CD4-positive, alpha-beta T cell (primary cell): ENCODE data around the gene PARP12. TPM values are rescaled to one million over a fixed set of nuclear protein-coding genes. Genes with fewer than 3 reads are reported as not detected.
A peak's percentile ranks its signal among the peaks of the same experiment; 100 is the strongest.

Source experiments
- ATAC-seq: fragments of 200-7000 bp; cut with Tn5 transposase; one replicate; pipeline ENCODE4 v1.10.0; 2022; ENCODE audit warnings: mild to moderate bottlenecking; ENCODE audit not compliant: poor library complexity
- CTCF ChIA-PET: fragments of 350-600 bp; sonication (Branson Sonifier 250); formaldehyde crosslinking; loops from one replicate; lab custom pipeline; 2021; ENCODE audit warnings: antibody characterized with exemption, inconsistent platforms; lab: Charles Lee
- POLR2A ChIA-PET: fragments of 350-600 bp; sonication (Branson Sonifier 250); formaldehyde crosslinking; loops from one replicate; lab custom pipeline; 2021; ENCODE audit warnings: antibody characterized with exemption, inconsistent platforms; lab: Charles Lee
- DNase-seq, 14 experiments: peaks; one replicate each; pipeline ENCODE4 v3.0.0-alpha.2; 2013 to 2020; ENCODE audit warnings: mixed read lengths in 2 of 14
- H3K27ac ChIP-seq, 2 donors: one replicate each; pipeline versions ENCODE4 v1.5.1 to v1.7.0; 2013; ENCODE audit warnings: low read length in 2 of 2, low read depth in 1 of 2, mild to moderate bottlenecking in 1 of 2
- H3K27me3 ChIP-seq, 2 experiments: 1 replicate in 1 of 2; 2 replicates in 1 of 2; pipeline versions ENCODE4 v1.6.1 to v1.7.0; 2013; ENCODE audit warnings: low read length in 2 of 2, control low read depth in 1 of 2, mild to moderate bottlenecking in 1 of 2, moderate library complexity in 1 of 2; ENCODE audit not compliant: insufficient read depth in 2 of 2, control insufficient read depth in 1 of 2
- H3K36me3 ChIP-seq: one replicate; pipeline ENCODE4 v1.6.1; 2013; ENCODE audit warnings: low read length, control low read depth; ENCODE audit not compliant: insufficient read depth
- H3K4me1 ChIP-seq: one replicate; pipeline ENCODE4 v1.6.1; 2013; ENCODE audit warnings: low read length, control low read depth; ENCODE audit not compliant: insufficient read depth
- H3K4me3 ChIP-seq: one replicate; pipeline ENCODE4 v1.5.1; 2013; ENCODE audit warnings: mild to moderate bottlenecking, low read length, moderate library complexity
- H3K9me3 ChIP-seq, 2 experiments: 1 replicate in 1 of 2; 2 replicates in 1 of 2; pipeline versions ENCODE4 v1.6.1 to v1.7.0; 2013; ENCODE audit warnings: low read length in 2 of 2, mild to moderate bottlenecking in 2 of 2, control low read depth in 1 of 2, moderate library complexity in 1 of 2; ENCODE audit not compliant: control insufficient read depth in 1 of 2, insufficient read depth in 1 of 2
- H3K27ac Mint-ChIP-seq: one replicate; pipeline ENCODE4 v1.8.0; 2020; ENCODE audit warnings: mixed read lengths
- H3K27me3 Mint-ChIP-seq: one replicate; pipeline ENCODE4 v1.8.0; 2021; ENCODE audit warnings: mixed read lengths
- H3K36me3 Mint-ChIP-seq: one replicate; pipeline ENCODE4 v1.8.0; 2021; ENCODE audit warnings: low read depth, mixed read lengths
- H3K4me1 Mint-ChIP-seq: one replicate; pipeline ENCODE4 v1.8.0; 2021; ENCODE audit warnings: low read depth, mixed read lengths
- H3K4me3 Mint-ChIP-seq: one replicate; pipeline ENCODE4 v1.8.0; 2020; ENCODE audit warnings: mild to moderate bottlenecking, mixed read lengths
- H3K9me3 Mint-ChIP-seq: one replicate; pipeline ENCODE4 v1.8.0; 2020; ENCODE audit warnings: mixed read lengths
- intact Hi-C, 2 experiments: fragments of 100-400 bp; cut with DNase I in 1 of 2; cut with micrococcal nuclease in 1 of 2; formaldehyde crosslinking; loops; one replicate each; pipeline versions ENCODE4 v1.15.1 to v1.9.0; 2023 to 2025; cut with DNase I, micrococcal nuclease
- total RNA-seq, 174 experiments: library from RNA in 2 of 174; stranded (reverse) in 2 of 174; gene quantifications; one replicate each; pipeline ENCODE4 v1.2.3 and lab custom pipeline; 2021 to 2026
- TF ChIP-seq, protein P1 (sequence below): fragments of 200-600 bp; IDR thresholded peaks from one replicate; pipeline ENCODE4 v1.8.0; 2022; ENCODE audit warnings: antibody characterized with exemption, mild to moderate bottlenecking

PARP12 gene
- total RNA-seq, 2 experiments from 2014 or later = 76.7 to 78.5 TPM

DNA sequence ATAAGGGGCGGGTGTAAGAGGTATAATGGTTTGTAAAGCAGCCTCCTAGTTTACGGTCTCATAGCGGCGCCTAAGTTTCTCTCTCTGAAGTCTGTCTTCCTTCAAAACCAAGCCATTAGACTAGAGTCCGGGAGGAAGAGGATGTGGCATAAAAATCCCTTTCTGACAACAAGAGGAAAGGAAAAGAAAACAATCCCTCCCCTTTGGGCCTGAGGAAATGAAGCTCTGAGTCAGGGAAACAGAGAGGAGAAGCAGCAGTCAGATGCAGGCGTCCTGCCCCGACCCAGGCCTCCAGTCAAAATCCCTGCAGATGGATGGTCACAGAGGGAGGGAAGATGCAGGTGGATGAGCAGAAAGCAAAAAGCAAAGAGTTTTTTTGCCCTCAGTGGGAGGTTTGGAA is 23.7 kb downstream of the PARP12 start:
- ATAC-seq (no peak), DNase-seq (no peak)
- Histone ChIP-seq H3K4me1 (peaks cover 18% of the 10 kb centered on the region), H3K9me3 (no peaks in the 10 kb centered on the region), H3K27me3 (no peaks in the 10 kb centered on the region), H3K27ac (no peak overlapping the region), H3K36me3 (peaks cover 70% of the 10 kb centered on the region), H3K4me3 (no peak overlapping the region)
- CTCF ChIA-PET = no interaction called here
- TF ChIP-seq, protein P1, sequence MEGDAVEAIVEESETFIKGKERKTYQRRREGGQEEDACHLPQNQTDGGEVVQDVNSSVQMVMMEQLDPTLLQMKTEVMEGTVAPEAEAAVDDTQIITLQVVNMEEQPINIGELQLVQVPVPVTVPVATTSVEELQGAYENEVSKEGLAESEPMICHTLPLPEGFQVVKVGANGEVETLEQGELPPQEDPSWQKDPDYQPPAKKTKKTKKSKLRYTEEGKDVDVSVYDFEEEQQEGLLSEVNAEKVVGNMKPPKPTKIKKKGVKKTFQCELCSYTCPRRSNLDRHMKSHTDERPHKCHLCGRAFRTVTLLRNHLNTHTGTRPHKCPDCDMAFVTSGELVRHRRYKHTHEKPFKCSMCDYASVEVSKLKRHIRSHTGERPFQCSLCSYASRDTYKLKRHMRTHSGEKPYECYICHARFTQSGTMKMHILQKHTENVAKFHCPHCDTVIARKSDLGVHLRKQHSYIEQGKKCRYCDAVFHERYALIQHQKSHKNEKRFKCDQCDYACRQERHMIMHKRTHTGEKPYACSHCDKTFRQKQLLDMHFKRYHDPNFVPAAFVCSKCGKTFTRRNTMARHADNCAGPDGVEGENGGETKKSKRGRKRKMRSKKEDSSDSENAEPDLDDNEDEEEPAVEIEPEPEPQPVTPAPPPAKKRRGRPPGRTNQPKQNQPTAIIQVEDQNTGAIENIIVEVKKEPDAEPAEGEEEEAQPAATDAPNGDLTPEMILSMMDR = no peak
- intact Hi-C loops = no loop called here
- no peak overlapping the region for H3K4me3 Mint-ChIP-seq
- H3K27ac Mint-ChIP-seq = no peak overlapping the region
- no peaks in the 10 kb centered on the region for H3K9me3 Mint-ChIP-seq
- peaks cover 82% of the 10 kb centered on the region for H3K36me3 Mint-ChIP-seq
- H3K4me1 Mint-ChIP-seq = peaks cover 35% of the 10 kb centered on the region
- POLR2A ChIA-PET = no interaction called here
- no peaks in the 10 kb centered on the region for H3K27me3 Mint-ChIP-seq

DNA sequence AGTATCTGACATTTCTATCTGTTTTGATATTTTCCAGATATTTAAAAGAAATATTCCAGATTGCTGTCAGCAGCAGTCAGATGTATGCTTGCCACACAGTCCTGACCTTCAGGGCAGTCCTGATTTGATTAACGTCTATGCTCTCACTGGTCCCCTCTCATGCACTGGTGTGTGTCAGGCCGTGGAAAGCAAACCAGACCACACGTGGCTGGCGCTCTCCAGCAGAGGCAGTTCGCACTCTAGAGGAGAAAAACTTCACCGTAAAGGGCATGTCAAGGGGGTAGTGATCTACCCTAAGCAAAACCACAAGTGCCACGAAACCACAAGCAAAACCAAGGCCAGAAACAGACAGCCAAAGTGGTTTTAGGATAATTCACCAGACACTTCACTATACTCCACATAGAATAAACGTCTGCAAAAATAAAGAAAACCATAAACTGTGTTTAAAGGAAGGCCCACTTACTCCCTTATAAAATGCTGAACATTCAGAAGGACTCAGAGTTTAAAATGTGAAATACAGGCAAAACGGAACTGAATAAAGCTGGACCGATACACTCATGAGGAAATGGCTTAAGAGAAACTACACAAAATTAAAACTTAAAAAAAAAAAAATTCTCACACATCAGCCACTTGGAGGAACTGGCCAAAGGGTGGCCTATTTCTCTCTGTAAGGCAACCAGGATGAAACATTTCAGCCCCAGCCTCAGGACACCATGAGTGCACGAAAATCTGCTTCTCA is 26.4 kb downstream of the PARP12 start:
- no peak overlapping the region for H3K4me3 ChIP-seq
- DNase-seq (peak in 3 of 14 experiments; percentile 16 to 28 (median 19)), ATAC-seq (peak; percentile 34)
- POLR2A ChIA-PET = no interaction called here
- Mint-ChIP-seq H3K27ac (no peak overlapping the region), H3K27me3 (no peaks in the 10 kb centered on the region), H3K9me3 (no peaks in the 10 kb centered on the region), H3K4me3 (no peak overlapping the region), H3K36me3 (peaks cover 88% of the 10 kb centered on the region), H3K4me1 (peaks cover 48% of the 10 kb centered on the region)
- CTCF ChIA-PET = no interaction called here
- peaks cover 65% of the 10 kb centered on the region for H3K36me3 ChIP-seq
- peaks cover 22% of the 10 kb centered on the region for H3K4me1 ChIP-seq
- H3K27me3 ChIP-seq = no peaks in the 10 kb centered on the region
- intact Hi-C loops = no loop called here
- no peak overlapping the region for H3K27ac ChIP-seq
- TF ChIP-seq, protein P1 = no peak
- H3K9me3 ChIP-seq = no peaks in the 10 kb centered on the region

DNA sequence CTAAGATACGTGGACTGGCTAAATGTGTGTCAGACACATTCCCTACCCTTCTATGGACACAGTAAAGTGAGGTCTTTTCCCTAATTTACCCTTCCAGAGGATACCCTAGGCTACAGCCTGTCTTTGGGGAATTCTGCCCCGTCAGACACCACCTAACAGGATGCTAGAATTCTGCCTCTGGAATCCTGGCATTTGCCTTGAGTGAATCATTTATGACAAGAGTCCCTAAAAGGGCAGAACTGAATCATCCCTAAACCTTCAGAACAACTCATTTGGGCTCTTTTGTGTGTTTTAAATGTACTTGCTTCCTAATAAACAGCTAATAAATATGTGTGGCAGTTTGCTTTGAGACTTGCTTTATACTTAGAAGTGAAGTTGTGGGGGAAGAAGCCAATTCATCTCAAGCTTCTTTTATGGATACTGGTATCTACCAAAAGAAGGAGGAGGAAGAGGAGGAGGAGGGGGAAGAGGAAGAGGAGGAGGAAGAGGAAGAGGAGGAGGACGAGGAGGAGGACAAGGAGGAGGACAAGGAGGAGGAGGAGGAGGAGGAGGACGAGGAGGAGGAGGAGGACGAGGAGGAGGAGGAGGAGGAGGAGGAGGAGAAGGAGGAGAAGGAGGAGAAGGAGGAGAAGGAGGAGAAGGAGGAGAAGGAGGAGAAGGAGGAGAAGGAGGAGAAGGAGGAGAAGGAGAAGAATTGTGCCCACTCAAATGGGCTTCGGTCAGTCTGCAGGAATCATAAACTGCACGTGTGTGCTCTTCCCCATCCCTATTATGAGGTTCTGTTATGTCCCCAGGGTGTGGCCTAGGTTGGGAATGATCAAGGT is 27.1 kb downstream of the PARP12 start:
- no peaks in the 10 kb centered on the region for H3K9me3 ChIP-seq
- no peak for DNase-seq
- Mint-ChIP-seq H3K4me3 (no peak overlapping the region), H3K9me3 (no peaks in the 10 kb centered on the region), H3K27ac (no peak overlapping the region), H3K27me3 (no peaks in the 10 kb centered on the region), H3K4me1 (peaks cover 48% of the 10 kb centered on the region), H3K36me3 (peaks cover 88% of the 10 kb centered on the region)
- POLR2A ChIA-PET = no interaction called here
- no peak for ATAC-seq
- peaks cover 58% of the 10 kb centered on the region for H3K36me3 ChIP-seq
- CTCF ChIA-PET = no interaction called here
- TF ChIP-seq, protein P1 = no peak
- H3K27me3 ChIP-seq = no peaks in the 10 kb centered on the region
- peaks cover 22% of the 10 kb centered on the region for H3K4me1 ChIP-seq
- no peak overlapping the region for H3K27ac ChIP-seq
- intact Hi-C loops = no loop called here
- no peak overlapping the region for H3K4me3 ChIP-seq
